K562 (cell line): ENCODE results near the gene CTSF. TPM values are rescaled to one million over a fixed set of nuclear protein-coding genes. Genes with fewer than 3 reads are reported as not detected.

Experiments
- ATAC-seq: fragments of 200-7000 bp; cut with Tn5 transposase; 3 replicates; pipeline ENCODE4 v1.9.1; 2020; ENCODE audit warnings: moderate library complexity
- BruUV-seq: library from RNA; stranded (reverse); fragments of 400-500 nt; replicated peaks from 2 replicates; lab custom pipeline; 2021; lab: Mats Ljungman, UMichigan
- CTCF ChIA-PET: fragments of 300-600 bp; formaldehyde crosslinking; extraction: SDS; loops from one replicate; lab custom pipeline; 2021; ENCODE audit warnings: low intra/inter-chr PET ratio; lab: Yijun Ruan, JAX
- POLR2A ChIA-PET: fragments of 300-600, 350-650 bp; sonication (Branson Sonifier 250); formaldehyde crosslinking; extraction: SDS; loops from one replicate; lab custom pipeline; 2021; ENCODE audit warnings: antibody characterized with exemption, inconsistent platforms; lab: Yijun Ruan, JAX
- DNase-seq, 4 experiments: peaks; one replicate each; pipeline versions ENCODE4 v3.0.0 to v3.0.0-alpha.2; 2011 to 2018; ENCODE audit warnings: low spot score in 3 of 4, mixed read lengths in 3 of 4; ENCODE audit errors: extremely low read depth in 1 of 4
- FAIRE-seq: peaks from 2 replicates; lab custom pipeline; 2011; peaks lifted over from hg19 to GRCh38; lab: Jason Lieb, UNC
- H2AFZ ChIP-seq: 2 replicates; pipeline ENCODE4 v1.6.0; 2011; ENCODE audit warnings: low read depth, low read length, control low read depth, inconsistent platforms
- H3K27ac ChIP-seq: fragments of 200-600 bp; 3 replicates; pipeline ENCODE4 v1.8.0; 2011; ENCODE audit warnings: low read depth, mild to moderate bottlenecking, control low read depth, inconsistent platforms, low read length, moderate library complexity, mixed read lengths; ENCODE audit errors: extremely low read depth
- H3K27me3 ChIP-seq, 2 experiments: fragments of 300-600 bp in 1 of 2; 2 replicates in 1 of 2; 3 replicates in 1 of 2; pipeline versions ENCODE4 v1.6.0 to v1.8.0; 2011; ENCODE audit warnings: inconsistent platforms in 2 of 2, low read length in 2 of 2, mild to moderate bottlenecking in 1 of 2, mixed read lengths in 1 of 2, moderate library complexity in 1 of 2; ENCODE audit not compliant: control insufficient read depth in 2 of 2, insufficient read depth in 2 of 2
- H3K36me3 ChIP-seq: fragments of 300-600 bp; 3 replicates; pipeline ENCODE4 v1.8.0; 2011; ENCODE audit warnings: mild to moderate bottlenecking, low read length, inconsistent platforms; ENCODE audit not compliant: control insufficient read depth, insufficient read depth
- H3K4me1 ChIP-seq, 2 experiments: fragments of 200-600 bp in 1 of 2; replicated peaks in 1 of 2; 2 replicates in 1 of 2; 3 replicates in 1 of 2; pipeline versions ENCODE4 v1.5.1 to v1.8.0; 2011; ENCODE audit warnings: inconsistent platforms in 2 of 2, low read length in 2 of 2, mild to moderate bottlenecking in 1 of 2, mixed read lengths in 1 of 2, moderate library complexity in 1 of 2; ENCODE audit not compliant: control insufficient read depth in 2 of 2, insufficient read depth in 2 of 2
- H3K4me2 ChIP-seq: 2 replicates; pipeline ENCODE4 v1.6.1; 2011; ENCODE audit warnings: low read length, control low read depth, inconsistent platforms, mixed read lengths; ENCODE audit not compliant: insufficient read depth
- H3K4me3 ChIP-seq: fragments of 200-600 bp; sonication (generic), shearing (Covaris generic); 2 replicates; pipeline ENCODE4 v1.5.1; 2016; ENCODE audit warnings: control low read depth, inconsistent platforms
- H3K79me2 ChIP-seq: fragments of 200-600 bp; 3 replicates; pipeline ENCODE4 v1.8.0; 2011; ENCODE audit warnings: low read length, inconsistent platforms; ENCODE audit not compliant: control insufficient read depth, insufficient read depth
- H3K9ac ChIP-seq, 2 experiments: 2 replicates each; pipeline versions ENCODE4 v1.6.0 to v1.6.1; 2011; ENCODE audit warnings: low read depth in 2 of 2, low read length in 2 of 2, control low read depth in 1 of 2, inconsistent platforms in 1 of 2, mild to moderate bottlenecking in 1 of 2, mixed read lengths in 1 of 2; ENCODE audit not compliant: insufficient read depth in 1 of 2
- H3K9me1 ChIP-seq: one replicate; pipeline ENCODE4 v1.6.0; 2011; ENCODE audit warnings: inconsistent platforms, mild to moderate bottlenecking, low read length, moderate library complexity; ENCODE audit not compliant: control insufficient read depth, insufficient read depth
- H3K9me3 ChIP-seq: replicated peaks from 2 replicates; pipeline ENCODE4 v1.5.1; 2011; ENCODE audit warnings: low read depth, low read length, inconsistent platforms; ENCODE audit not compliant: control insufficient read depth, insufficient read depth
- H4K20me1 ChIP-seq: replicated peaks from 2 replicates; pipeline ENCODE4 v1.6.1; 2011; ENCODE audit warnings: low read length, inconsistent platforms, mixed read lengths; ENCODE audit not compliant: control insufficient read depth, insufficient read depth
- ELF1 ChIP-seq: fragments of 200-800 bp; sonication (Bioruptor generic); IDR thresholded peaks from 2 replicates; pipeline ENCODE4 v1.6.1; 2016; ENCODE audit warnings: missing genetic modification characterization, missing compliant biosample characterization
- TFAP4 ChIP-seq: sonication (generic); formaldehyde crosslinking; IDR thresholded peaks from 2 replicates; pipeline ENCODE4 v1.8.0; 2022; ENCODE audit warnings: missing genetic modification reagents, mild to moderate bottlenecking, moderate library complexity, borderline replicate concordance
- WGBS: fragments of 100-300 bp; shearing (Covaris generic); methylation state at CpG from one replicate; pipeline ENCODE4 v1.1.6; 2016; ENCODE audit warnings: low coverage, mixed read lengths; ENCODE audit not compliant: insufficient coverage; ENCODE audit errors: missing lambda C conversion rate; 5-methylcytosine and 5-hydroxymethylcytosine counted together
- in situ Hi-C: fragments of 300-500 bp; cut with MboI; formaldehyde crosslinking; loops from 4 replicates; pipeline ENCODE4 v1.15.0; 2018; ENCODE audit warnings: inconsistent platforms, mixed read lengths
- intact Hi-C: fragments of 100-400 bp; cut with micrococcal nuclease; formaldehyde crosslinking; loops from 2 replicates; pipeline ENCODE4 v1.14.2; 2022
- polyA plus RNA-seq, 8 experiments: library from polyadenylated mRNA; depleted of rRNA in 4 of 8; stranded (reverse) in 5 of 8; unstranded in 3 of 8; fragments of >200 nt; fragmentation: Nextera tagmentation in 2 of 8; fragmentation: Illumina TruSeq in 1 of 8; extraction: Ambion mirVana in 2 of 8; extraction: Trizol in 1 of 8; gene quantifications; 2 replicates each; pipeline versions ENCODE4 v1.2.1 to v1.2.3, GENCODE V29; 2011 to 2014; ENCODE audit warnings: inconsistent platforms in 1 of 8, missing spikeins in 1 of 8
- total RNA-seq, 7 experiments: library from RNA; depleted of rRNA in 6 of 7; stranded (reverse); fragments of >200 nt in 6 of 7; fragmentation: Illumina TruSeq in 2 of 7; extraction: Trizol in 2 of 7; gene quantifications; 2 replicates each; pipeline versions ENCODE4 v1.2.1 to v1.2.3, GENCODE V29; 2011 to 2021; ENCODE audit warnings: low replicate concordance in 1 of 7

CTSF gene
- total and polyA plus RNA-seq, 9 of the 15 experiments (the other 6 are each of a cell fraction or from before 2014, with no cell fraction given) = 0.41 to 10.5 (median 3.8) TPM

GRCh38 chr11:66561178-66561974 lies 7.0 kb downstream of the CTSF start:
- no peak overlapping the region for H3K27ac ChIP-seq
- no peak for TF ChIP-seq ELF1 (tag)
- peak; percentile 19; the same call in 1 of the 2 replicates for TF ChIP-seq TFAP4
- H3K4me1 ChIP-seq = peaks cover 8 to 38% of the 10 kb centered on the region in 2 experiments; a peak in 4 of 5 replicates
- no peaks in the 10 kb centered on the region for H4K20me1 ChIP-seq
- POLR2A ChIA-PET = interaction anchor here (0.6 to 3.6 kb wide), 6 partner anchors 11 to 277 kb away, joined by 3 to 15 read pairs (median 3); partner anchors contain the start of genes ACTN3, RBM4 and ZDHHC24
- no peaks in the 10 kb centered on the region for H3K9me1 ChIP-seq
- ATAC-seq (peak; percentile 48), DNase-seq (peak in 3 of 4 experiments; percentile 23 to 51 (median 29)), FAIRE-seq (no peak)
- no peaks in the 10 kb centered on the region for H3K9me3 ChIP-seq
- intact Hi-C loops (no loop called here), in situ Hi-C loops (no loop called here)
- BruUV-seq = no TSS peak
- peak overlapping the region in 1 of 2 experiments; percentile 69; a peak in 2 of 4 replicates for H3K9ac ChIP-seq
- CTCF ChIA-PET = no interaction called here
- H2AFZ ChIP-seq = peak overlapping the region; percentile 30; the same call in 1 of the 2 replicates
- WGBS = 41% methylated on average over 14 of the region's 14 CpGs
- no peaks in the 10 kb centered on the region for H3K36me3 ChIP-seq
- H3K4me2 ChIP-seq = no peak overlapping the region
- no peaks in the 10 kb centered on the region for H3K27me3 ChIP-seq
- H3K79me2 ChIP-seq = no peaks in the 10 kb centered on the region
- H3K4me3 ChIP-seq = no peak overlapping the region
